VCaP (cell line): ENCODE measurements around the gene SIRPB2.
A peak's percentile ranks its signal among the peaks of the same experiment; 100 is the strongest.

Source experiments
- H3K27ac ChIP-seq: fragments of 450-650 bp; 2 replicates; pipeline ENCODE4 v1.5.1; 2017
- CTCF ChIP-seq: fragments of 450-650 bp; conservative IDR thresholded peaks from 2 replicates; pipeline ENCODE4 v1.5.1; 2017; ENCODE audit warnings: mild to moderate bottlenecking, moderate library complexity

SIRPB2 gene

GRCh38 chr20:1429143-1429728 is 62.0 kb downstream of the SIRPB2 start:
- no peak overlapping the region for H3K27ac ChIP-seq
- TF ChIP-seq CTCF, result no peak

GRCh38 chr20:1427457-1428054 is 63.7 kb downstream of the SIRPB2 start:
- H3K27ac ChIP-seq, result peak overlapping the region; percentile 14; the same call in 1 of the 2 replicates
- TF ChIP-seq CTCF, result no peak; the same call in 1 of the 2 replicates

- no peak overlapping the region for H3K27ac ChIP-seq
- TF ChIP-seq CTCF, result no peak
Measured at GRCh38 chr20:1426231-1426849, 64.9 kb downstream of the SIRPB2 start.
